ENCODE results near the gene GKN1.

GKN1 gene

DNA sequence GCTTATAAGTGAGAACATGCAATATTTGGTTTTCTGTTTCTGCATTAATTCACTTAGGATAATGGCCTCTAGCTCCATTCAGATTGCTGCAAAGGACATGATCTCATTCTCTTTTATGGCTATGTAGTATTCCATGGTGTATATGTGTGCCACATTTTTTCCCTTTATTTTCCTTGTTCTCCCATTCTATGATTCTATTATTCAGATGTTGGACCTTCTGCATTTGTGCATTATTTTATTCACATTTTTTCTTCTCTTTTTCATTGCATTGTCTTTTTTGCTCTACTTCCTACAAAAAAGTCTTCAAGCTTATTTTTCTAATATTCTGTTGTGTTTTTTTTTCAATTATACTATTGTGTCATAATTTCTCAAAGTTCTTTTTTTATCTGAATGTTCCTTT, 27.4 kb downstream of the GKN1 start:
- H3K27ac Mint-ChIP-seq: no peak overlapping the region
- H3K36me3 Mint-ChIP-seq (ENCODE audit: low read depth): no peaks in the 10 kb centered on the region
- no peak for DNase-seq (ENCODE audit: low spot score)
- peaks cover 21% of the 10 kb centered on the region for H3K27me3 Mint-ChIP-seq (ENCODE audit: low read depth)
- no peaks in the 10 kb centered on the region for H3K4me1 Mint-ChIP-seq (ENCODE audit: low read depth)
- no peak overlapping the region for H3K4me3 Mint-ChIP-seq
- H3K9me3 Mint-ChIP-seq: peaks cover 6% of the 10 kb centered on the region

DNA sequence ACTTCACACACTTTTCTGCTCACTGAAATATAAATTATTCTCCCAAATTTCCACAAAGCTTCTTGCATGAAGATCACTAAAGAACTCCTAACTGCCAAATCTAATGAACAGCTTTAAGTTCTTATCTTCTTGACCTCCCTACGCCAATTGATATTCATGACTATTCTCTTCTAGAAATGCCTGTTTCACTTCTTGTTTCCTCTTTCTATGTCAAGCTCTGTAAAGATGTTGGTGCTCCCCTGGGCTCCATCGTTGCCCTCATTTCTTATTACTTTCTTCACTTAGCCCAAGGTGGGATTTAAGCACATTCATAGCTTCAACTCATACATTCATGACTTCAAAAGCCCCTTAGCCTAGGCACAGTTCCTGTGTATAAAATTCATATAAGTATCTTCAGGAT, 29.3 kb downstream of the GKN1 start:
- H3K4me1 Mint-ChIP-seq (ENCODE audit: low read depth): no peaks in the 10 kb centered on the region
- no peak overlapping the region for H3K4me3 Mint-ChIP-seq
- H3K27me3 Mint-ChIP-seq (ENCODE audit: low read depth): peaks cover 23% of the 10 kb centered on the region
- peaks cover 6% of the 10 kb centered on the region for H3K9me3 Mint-ChIP-seq
- no peak for DNase-seq (ENCODE audit: low spot score)
- no peaks in the 10 kb centered on the region for H3K36me3 Mint-ChIP-seq (ENCODE audit: low read depth)
- no peak overlapping the region for H3K27ac Mint-ChIP-seq

DNA sequence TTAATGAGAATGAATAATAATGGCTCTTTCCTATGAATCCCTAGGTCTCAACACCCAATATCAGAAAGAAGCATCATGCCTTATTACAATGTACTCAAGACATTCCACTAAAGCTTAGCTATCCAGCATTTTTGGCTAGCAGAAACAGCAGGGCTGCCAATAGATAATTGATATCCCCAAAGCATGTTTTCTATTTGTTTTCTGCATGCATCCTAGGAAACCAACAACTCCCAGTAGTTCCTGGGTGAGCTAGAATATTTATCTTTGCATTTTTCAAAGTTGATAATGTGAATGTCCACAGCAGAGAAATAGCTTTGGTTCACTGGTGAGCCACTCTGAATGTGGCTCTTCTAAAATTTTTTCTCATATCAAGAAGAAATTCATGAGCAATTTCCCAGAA, 32.7 kb downstream of the GKN1 start:
- no peak for DNase-seq (ENCODE audit: low spot score)
- Mint-ChIP-seq H3K27ac (no peak overlapping the region), H3K36me3 (ENCODE audit: low read depth) (no peaks in the 10 kb centered on the region), H3K9me3 (peaks cover under 1% of the 10 kb centered on the region), H3K27me3 (ENCODE audit: low read depth) (peaks cover 30% of the 10 kb centered on the region), H3K4me3 (no peak overlapping the region), H3K4me1 (ENCODE audit: low read depth) (no peaks in the 10 kb centered on the region)

DNA sequence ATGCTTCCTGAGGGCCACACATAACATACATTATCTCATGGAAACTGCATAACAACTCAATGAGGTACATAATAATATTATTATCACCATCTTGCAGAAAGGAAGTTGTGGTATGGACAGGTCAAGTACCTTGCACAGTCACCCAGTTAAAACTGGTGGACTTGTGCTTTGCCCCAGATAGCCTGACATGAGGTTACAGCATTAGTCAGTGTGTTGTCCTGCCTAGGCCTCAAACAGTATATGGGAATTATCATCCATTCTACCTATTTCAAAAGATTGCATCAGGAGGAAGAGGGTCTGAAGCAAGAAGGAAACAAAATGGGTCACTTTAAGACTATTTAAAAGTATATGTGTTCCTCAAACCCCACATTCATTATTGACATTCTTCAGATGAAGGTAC, 33.2 kb downstream of the GKN1 start:
- no peak overlapping the region for H3K4me3 Mint-ChIP-seq
- no peaks in the 10 kb centered on the region for H3K9me3 Mint-ChIP-seq

DNA sequence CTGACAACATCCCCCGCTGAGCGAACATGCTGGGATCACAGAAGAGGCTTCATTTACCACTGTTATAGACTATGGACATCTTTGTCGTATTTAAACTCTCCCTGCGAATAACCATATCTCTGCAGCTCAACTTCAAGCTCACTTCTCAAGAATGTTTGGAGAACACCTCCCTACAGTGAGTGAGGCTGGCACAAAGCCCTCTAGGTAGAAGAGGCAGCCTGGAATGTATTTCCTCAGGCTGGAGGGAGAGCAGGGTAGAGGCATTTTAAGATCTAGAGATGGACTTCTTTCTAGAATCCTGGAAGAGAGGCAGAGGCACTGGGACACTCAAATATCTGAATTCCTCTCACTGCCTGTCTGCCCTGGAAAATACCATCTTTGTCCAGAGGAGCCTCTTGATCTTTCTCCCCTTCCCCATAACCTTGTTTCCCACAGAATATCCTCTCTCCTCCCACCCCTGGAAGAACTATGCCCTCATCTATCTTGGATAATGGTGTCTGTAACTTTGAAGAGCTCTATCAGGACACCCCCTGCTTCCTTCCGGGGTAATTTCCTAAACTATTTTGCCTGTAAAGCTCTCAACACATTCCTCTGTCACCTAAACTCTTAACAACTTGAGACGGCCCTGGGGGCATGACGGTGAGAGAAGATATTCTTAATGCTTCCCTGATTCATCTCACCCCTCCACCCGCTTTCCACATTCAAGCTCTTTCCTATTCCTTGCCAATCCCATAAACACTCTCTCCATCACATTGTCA, 36.2 kb downstream of the GKN1 start:
- H3K4me1 Mint-ChIP-seq (ENCODE audit: low read depth): peaks cover 8% of the 10 kb centered on the region
- DNase-seq (ENCODE audit: low spot score): no peak
- H3K36me3 Mint-ChIP-seq (ENCODE audit: low read depth): no peaks in the 10 kb centered on the region
- H3K4me3 Mint-ChIP-seq: no peak overlapping the region
- no peaks in the 10 kb centered on the region for H3K9me3 Mint-ChIP-seq
- H3K27ac Mint-ChIP-seq: no peak overlapping the region
- peaks cover 54% of the 10 kb centered on the region for H3K27me3 Mint-ChIP-seq (ENCODE audit: low read depth)

More for the DNA sequence above, 33.2 kb downstream of the GKN1 start:
- H3K27me3 Mint-ChIP-seq (ENCODE audit: low read depth): peaks cover 32% of the 10 kb centered on the region
- H3K4me1 Mint-ChIP-seq (ENCODE audit: low read depth): peaks cover 3% of the 10 kb centered on the region
- no peaks in the 10 kb centered on the region for H3K36me3 Mint-ChIP-seq (ENCODE audit: low read depth)
- no peak for DNase-seq (ENCODE audit: low spot score)
- H3K27ac Mint-ChIP-seq: no peak overlapping the region

DNA sequence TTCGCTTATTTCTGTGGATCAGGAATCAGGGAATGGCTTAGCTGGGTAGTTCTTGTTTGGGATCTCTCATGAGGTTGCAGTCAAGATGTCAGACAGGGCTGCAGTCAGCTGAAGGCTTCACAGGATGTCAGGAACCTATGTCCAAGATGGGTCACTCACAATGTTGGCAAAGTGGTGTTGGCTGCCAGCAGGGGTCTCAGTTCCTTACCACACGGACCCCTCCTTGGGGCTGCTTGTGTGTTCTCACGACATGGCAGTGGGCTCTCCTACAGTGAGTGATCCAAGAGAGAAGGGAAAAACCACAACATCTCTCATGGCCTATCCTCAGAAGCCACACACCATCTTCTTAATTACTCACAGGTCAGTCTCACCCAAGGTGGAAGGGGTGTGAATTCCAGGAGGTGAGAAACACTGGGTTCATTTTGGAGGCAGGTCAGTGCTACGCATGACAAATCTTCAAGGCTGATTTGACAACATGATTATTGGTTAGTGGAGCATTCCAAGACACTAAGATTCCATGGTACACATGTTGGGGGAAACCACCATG, 37.2 kb downstream of the GKN1 start:
- H3K9me3 Mint-ChIP-seq: no peaks in the 10 kb centered on the region
- H3K4me1 Mint-ChIP-seq (ENCODE audit: low read depth): peaks cover 8% of the 10 kb centered on the region
- H3K27me3 Mint-ChIP-seq (ENCODE audit: low read depth): peaks cover 58% of the 10 kb centered on the region
- no peak for DNase-seq (ENCODE audit: low spot score)
- H3K27ac Mint-ChIP-seq: no peak overlapping the region
- H3K4me3 Mint-ChIP-seq: no peak overlapping the region
- no peaks in the 10 kb centered on the region for H3K36me3 Mint-ChIP-seq (ENCODE audit: low read depth)

DNA sequence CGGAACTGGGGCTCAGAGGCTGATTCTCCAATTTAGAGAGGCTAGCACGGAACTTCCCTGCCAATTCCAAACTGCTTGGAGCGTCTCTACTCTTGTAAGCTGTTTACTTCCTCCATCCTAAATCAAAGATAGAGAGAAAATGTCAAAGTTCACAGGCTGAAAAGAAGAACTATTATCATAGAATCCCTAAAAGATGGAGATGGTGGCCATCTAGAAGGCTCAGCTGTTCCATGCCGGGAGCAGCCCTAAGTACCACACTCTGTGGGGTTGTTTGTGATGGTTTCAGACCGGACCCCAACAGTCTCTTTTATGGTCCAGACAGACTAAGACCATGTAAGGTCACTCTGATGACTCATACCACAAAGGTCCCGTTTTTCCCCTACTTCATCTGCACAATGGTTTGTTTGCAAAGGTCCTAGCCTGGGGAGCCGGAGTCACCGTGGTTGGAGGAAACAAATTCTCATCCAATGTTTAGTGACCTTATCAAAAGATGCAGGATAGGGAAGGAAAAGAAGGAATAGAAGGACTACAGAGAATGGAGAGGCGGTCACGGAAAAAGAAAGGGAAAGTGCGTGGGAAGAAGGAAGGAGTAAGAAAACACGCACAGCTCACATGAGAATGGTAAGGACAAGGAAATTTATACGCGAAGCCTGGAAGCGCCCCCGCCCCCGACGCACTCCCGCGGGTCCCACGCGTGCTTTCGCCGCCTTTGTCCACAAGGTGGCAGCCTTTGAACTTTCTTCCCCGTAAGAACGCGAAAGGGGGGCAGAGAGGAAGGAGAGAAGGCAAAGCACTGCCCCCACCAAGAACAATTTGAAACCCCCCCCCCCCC, 38.1 kb downstream of the GKN1 start:
- no peaks in the 10 kb centered on the region for H3K9me3 Mint-ChIP-seq
- H3K27me3 Mint-ChIP-seq (ENCODE audit: low read depth): peaks cover 65% of the 10 kb centered on the region
- no peak overlapping the region for H3K27ac Mint-ChIP-seq
- peaks cover 8% of the 10 kb centered on the region for H3K4me1 Mint-ChIP-seq (ENCODE audit: low read depth)
- DNase-seq (ENCODE audit: low spot score): no peak
- H3K4me3 Mint-ChIP-seq: peak overlapping the region; percentile 79
- no peaks in the 10 kb centered on the region for H3K36me3 Mint-ChIP-seq (ENCODE audit: low read depth)

DNA sequence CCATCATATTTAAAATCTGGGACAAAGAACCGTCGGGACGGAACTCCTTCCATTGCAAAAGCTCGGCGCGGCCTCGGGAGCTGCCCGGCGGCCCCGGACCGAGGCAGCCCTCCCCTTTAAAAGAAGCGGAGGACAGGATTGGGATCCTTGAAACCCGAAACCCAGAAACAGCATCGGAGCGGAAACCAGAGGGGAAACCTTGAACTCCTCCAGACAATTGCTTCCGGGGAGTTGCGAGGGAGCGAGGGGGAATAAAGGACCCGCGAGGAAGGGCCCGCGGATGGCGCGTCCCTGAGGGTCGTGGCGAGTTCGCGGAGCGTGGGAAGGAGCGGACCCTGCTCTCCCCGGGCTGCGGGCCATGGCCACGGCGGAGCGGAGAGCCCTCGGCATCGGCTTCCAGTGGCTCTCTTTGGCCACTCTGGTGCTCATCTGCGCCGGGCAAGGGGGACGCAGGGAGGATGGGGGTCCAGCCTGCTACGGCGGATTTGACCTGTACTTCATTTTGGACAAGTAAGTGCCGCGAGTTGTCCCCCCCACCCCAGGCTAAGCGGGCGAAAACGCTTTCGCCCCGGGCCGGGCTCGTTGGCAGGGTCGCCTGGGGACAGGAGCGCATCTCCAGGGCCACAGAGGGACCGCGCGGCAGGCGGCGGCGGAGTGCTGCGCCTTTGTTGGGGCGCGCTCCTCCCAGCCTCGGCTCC, 38.9 kb downstream of the GKN1 start, which contains the start of gene ANTXR1:
ANTXR1 (plus strand) TSS at position 38 of the 698 bp plus-strand sequence; CDS start at position 359, 321 bp downstream.
- Mint-ChIP-seq H3K4me3 (peak within 1 kb of the TSS; percentile 79), H3K27ac (no peak within 1 kb of the TSS), H3K4me1 (ENCODE audit: low read depth) (peaks cover 8% of the 10 kb centered on the region), H3K9me3 (no peaks in the 10 kb centered on the region), H3K36me3 (ENCODE audit: low read depth) (no peaks in the 10 kb centered on the region), H3K27me3 (ENCODE audit: low read depth) (peaks cover 71% of the 10 kb centered on the region)
- no peak for DNase-seq (ENCODE audit: low spot score)

DNA sequence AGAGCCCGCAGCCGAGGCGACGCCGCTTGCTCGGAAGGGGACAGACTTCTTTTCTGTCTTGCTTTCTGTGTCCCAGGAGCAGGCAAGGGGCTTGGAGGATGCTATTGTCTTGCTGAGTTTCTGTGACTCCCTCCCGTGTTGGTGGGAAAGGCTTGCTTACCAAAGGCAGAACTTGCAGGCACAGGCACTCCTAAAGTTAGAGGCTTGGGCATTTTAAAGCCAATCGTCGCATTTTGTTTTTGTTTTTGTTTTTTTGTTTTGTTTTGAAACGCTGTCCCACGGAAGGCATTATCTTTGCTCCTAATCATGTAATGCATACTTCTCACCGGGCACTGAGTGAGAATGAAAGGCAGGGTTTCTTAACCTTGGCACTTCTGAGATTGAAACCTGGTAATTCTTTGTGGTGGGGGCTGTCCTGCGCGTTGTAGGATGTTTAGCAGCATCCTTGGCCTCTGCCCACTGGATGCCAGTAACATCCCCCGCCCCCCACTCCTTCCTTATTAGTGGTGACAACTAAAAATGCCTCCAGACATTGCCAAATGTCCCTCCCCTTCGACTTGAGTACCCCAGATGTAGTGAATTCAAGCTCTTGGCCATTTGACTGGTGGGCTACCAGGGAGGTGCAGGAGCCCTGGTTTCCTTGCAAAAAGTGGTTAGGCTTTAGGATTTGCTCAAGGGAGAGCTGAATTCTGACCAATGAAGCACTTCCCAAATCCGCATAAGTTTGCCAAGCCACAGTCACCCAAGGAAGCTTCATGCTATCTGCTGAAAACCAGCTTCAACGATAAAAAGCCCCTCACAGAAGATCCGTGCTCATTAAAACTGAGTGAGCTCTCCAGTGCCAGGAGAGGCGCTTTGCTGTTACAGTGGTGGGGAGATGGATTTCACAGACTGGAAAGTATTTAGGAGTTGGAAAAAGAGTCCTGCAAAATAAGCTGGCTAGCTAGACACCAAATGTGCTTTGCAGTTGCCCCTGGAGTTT, 39.7 kb downstream of the GKN1 start:
- H3K4me1 Mint-ChIP-seq (ENCODE audit: low read depth): peaks cover 8% of the 10 kb centered on the region

DNA sequence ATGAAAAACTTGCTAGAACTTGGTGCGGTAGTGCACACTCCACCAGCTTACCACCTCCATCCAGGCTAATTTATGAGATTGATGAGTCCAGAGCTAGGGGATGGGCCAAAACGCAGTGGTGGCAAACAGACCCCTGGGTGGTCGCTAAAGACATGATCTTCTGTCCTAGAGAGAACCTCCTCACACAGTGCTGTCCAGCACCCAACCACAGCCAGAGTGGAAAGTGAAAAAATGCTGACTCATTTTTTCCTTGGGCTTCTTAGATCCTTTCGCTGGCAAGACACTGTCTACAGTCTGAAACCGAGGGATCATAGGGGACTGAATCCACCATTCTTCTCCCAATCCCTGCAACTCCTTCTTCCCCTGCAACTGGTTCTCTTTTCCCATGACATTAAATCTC, 42.6 kb downstream of the GKN1 start:
- Mint-ChIP-seq H3K27ac (no peak overlapping the region), H3K9me3 (no peaks in the 10 kb centered on the region), H3K4me1 (ENCODE audit: low read depth) (peaks cover 8% of the 10 kb centered on the region), H3K36me3 (ENCODE audit: low read depth) (no peaks in the 10 kb centered on the region), H3K4me3 (no peak overlapping the region), H3K27me3 (ENCODE audit: low read depth) (peaks cover 63% of the 10 kb centered on the region)
- DNase-seq (ENCODE audit: low spot score): no peak

More for the DNA sequence above, 39.7 kb downstream of the GKN1 start:
- H3K36me3 Mint-ChIP-seq (ENCODE audit: low read depth): no peaks in the 10 kb centered on the region
- no peaks in the 10 kb centered on the region for H3K9me3 Mint-ChIP-seq
- no peak overlapping the region for H3K27ac Mint-ChIP-seq
- H3K4me3 Mint-ChIP-seq: peak overlapping the region; percentile 79
- DNase-seq (ENCODE audit: low spot score): no peak
- peaks cover 74% of the 10 kb centered on the region for H3K27me3 Mint-ChIP-seq (ENCODE audit: low read depth)

DNA sequence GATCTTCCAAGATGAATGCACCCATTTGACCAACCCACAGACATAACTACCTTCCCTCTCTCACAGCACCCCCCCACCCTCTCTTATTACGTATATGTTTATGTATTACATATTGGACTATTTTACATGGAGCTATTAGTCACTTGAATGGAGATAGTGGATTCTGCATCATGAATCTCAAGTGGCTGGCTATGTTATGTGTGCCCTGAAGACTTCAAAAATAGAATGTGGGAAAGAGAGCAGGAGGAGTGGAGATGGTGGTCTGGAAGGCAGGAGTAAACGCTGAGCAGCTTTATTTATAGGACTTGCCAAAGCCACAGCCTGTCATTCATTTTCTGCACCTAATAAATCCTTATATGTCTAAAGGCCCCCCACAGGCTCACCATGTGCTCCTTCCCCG, 43.4 kb downstream of the GKN1 start:
- no peaks in the 10 kb centered on the region for H3K36me3 Mint-ChIP-seq (ENCODE audit: low read depth)
- H3K4me1 Mint-ChIP-seq (ENCODE audit: low read depth): peaks cover 3% of the 10 kb centered on the region
- no peak for DNase-seq (ENCODE audit: low spot score)
- no peaks in the 10 kb centered on the region for H3K9me3 Mint-ChIP-seq
- H3K27ac Mint-ChIP-seq: no peak overlapping the region
- H3K4me3 Mint-ChIP-seq: no peak overlapping the region
- peaks cover 56% of the 10 kb centered on the region for H3K27me3 Mint-ChIP-seq (ENCODE audit: low read depth)

DNA sequence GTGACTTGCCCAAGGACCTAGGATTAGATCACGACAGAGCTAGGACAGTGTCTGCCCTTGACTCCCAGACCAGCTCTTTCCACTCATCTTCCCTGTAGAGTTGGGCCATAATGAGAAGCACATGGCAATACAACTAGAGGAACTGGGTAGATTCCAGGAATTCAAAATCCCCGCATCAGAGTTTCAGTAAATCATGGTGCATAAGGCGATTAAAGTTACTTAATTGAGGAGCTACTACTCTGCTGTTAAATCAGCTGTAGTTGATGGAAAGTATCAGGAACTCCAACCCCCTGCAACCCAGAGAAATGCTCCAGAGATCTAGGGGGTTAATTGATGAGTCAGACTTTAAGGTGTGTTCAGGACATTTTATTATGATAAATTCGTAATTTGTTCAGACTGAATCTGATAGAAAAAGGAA, 44.3 kb downstream of the GKN1 start:
- Mint-ChIP-seq H3K9me3 (no peaks in the 10 kb centered on the region), H3K4me1 (ENCODE audit: low read depth) (peaks cover 2% of the 10 kb centered on the region), H3K27ac (no peak overlapping the region), H3K4me3 (no peak overlapping the region), H3K36me3 (ENCODE audit: low read depth) (no peaks in the 10 kb centered on the region), H3K27me3 (ENCODE audit: low read depth) (peaks cover 51% of the 10 kb centered on the region)
- DNase-seq (ENCODE audit: low spot score): no peak

Measured in T-helper 2 cell treated with Interferon-gamma antibody and Interleukin-4, amounts not matched to agents 5 μg/mL and 100 μg/mL, for 36 hours (primary cell).